ENCODE results near the gene MAPK1IP1L. TPM values are rescaled to one million over a fixed set of nuclear protein-coding genes. Genes with fewer than 3 reads are reported as not detected.
A peak's percentile ranks its signal among the peaks of the same experiment; 100 is the strongest.
"Not testable (repeated sequence)": the region's sequence is repeated elsewhere in the genome, so short reads cannot be mapped to it uniquely, and the experiment has no call there.

The MAPK1IP1L gene
- total RNA-seq (10 to 100 TPM; 55.7 to 96.4 (median 68.3) TPM), polyA plus RNA-seq (31.4 TPM)
- long read RNA-seq, donor 1, partial matches to known transcripts: 53 of 160 reads
- long read RNA-seq, donor 1, other reads (novel, unspliced or antisense): 107 of 160 reads
- long read RNA-seq, donor 2, partial matches to known transcripts: 5 of 55 reads
- long read RNA-seq, donor 2, other reads (novel, unspliced or antisense): 50 of 55 reads
- long read RNA-seq, donor 3, partial matches to known transcripts: 107 of 213 reads
- long read RNA-seq, donor 3, other reads (novel, unspliced or antisense): 106 of 213 reads
- long read RNA-seq, donor 4, partial matches to known transcripts: 10 of 75 reads
- long read RNA-seq, donor 4, other reads (novel, unspliced or antisense): 65 of 75 reads

DNA sequence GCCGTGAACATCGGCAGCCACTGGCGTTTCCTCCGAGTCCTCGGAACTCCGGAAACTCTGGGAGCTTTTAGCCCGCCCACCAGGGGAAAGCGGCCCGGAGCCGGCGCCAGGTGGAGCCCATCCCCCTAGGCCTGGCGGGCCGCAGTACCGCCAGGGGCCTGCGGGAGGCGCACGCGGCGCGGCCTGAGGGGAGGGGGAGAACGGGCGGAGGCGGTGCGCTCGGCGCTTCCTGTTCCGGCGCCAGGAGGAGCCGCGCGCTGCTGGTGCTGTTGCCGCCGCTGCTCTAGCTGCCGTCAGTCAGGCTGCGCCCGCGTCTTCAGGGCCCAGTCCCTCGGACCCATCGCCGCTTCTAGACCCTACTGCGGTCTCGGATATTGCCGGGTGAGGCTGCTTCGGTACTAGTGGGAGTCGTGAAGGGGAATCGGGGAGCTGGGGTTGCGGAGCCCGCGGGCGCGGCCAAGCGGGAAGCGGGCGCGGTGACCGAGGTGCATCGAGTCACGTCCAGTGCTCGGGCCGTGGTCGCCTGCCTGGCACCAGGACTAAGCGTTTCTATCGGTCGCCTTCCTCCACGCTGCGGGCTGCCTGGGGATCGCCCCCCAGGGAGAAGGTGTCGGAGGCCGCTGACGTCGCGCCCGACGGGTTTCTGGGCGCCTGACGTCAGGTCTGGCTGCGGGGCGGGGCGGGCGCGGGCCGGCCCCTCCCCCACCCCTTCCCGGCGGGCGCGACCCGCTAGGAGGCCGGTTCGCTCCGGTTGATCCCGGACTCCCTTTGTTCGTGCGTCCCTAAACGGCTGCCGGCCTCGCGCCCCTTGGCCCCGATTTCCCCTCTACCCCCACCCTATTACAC, at the start of gene MAPK1IP1L:
Gene MAPK1IP1L, plus strand, starts transcription at position 225 of the 846 bp plus-strand sequence. CDS start 10,037 bp downstream, outside the sequence.
- Histone ChIP-seq H3K4me1 (ENCODE audit: control insufficient read depth, insufficient read depth, low read length) (peaks cover 3% of the 10 kb centered on the region), H3K27ac (ENCODE audit: low read length) (peak within 1 kb of the TSS; percentile 95), H3K9me3 (ENCODE audit: control insufficient read depth, low read length) (no peaks in the 10 kb centered on the region), H3K27me3 (ENCODE audit: control insufficient read depth, insufficient read depth) (no peaks in the 10 kb centered on the region), H3K4me3 (ENCODE audit: low read length) (peak within 1 kb of the TSS; percentile 62)
- ATAC-seq (peak; percentile 97 to 98), DNase-seq (peak; percentile 92 to 97 (median 96))
- intact Hi-C loops (cut with DNase I): no loop called here
- under 1% methylated on average over 98 of the region's 98 CpGs for WGBS

DNA sequence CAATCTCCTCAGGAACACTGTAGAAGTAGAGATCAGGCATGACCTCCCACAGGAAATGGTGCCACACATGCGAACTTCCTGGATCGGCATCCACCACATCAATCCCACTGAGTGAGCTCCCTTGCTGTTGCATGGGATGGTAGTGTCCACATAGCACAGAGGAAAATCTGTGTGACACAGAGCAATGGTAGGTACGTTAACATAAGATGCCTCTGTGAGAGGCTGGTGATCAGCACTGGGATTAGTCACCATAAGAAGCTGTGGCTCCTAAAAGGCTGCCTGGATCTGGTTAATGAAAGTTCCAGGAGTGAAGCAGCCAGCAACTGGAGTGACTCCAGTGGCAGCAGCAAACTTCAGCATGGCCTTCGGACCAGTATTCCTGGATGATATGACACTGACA, 46.4 kb upstream of the MAPK1IP1L start:
- Histone ChIP-seq H3K4me3 (ENCODE audit: low read length) (no peak overlapping the region), H3K27me3 (ENCODE audit: control insufficient read depth, insufficient read depth) (no peaks in the 10 kb centered on the region), H3K4me1 (ENCODE audit: control insufficient read depth, insufficient read depth, low read length) (no peaks in the 10 kb centered on the region), H3K9me3 (ENCODE audit: control insufficient read depth, low read length) (no peaks in the 10 kb centered on the region), H3K27ac (ENCODE audit: low read length) (no peak overlapping the region)
- 65% methylated on average over 4 of the region's 4 CpGs for WGBS
- ATAC-seq: no peak
- no peak for DNase-seq
- intact Hi-C loops (cut with DNase I): no loop called here

DNA sequence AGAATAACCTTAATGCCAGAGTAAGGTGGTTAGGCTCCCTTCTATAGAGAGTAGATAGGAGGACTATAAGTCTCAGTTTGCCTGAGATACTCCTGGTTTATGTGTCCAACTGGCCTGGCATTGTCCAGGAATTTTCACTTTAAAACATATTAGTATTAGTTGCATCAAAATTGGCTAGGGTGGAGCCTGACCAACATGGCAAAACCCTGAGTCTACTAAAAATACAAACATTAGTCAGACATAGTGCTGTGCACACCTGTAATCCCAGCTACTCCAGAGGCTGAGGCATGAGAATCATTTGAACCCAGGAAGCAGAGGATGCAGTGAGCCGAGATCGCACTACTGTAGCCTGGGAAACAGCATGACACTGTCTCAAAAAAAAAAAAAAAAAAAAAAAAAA, 36.4 kb upstream of the MAPK1IP1L start:
- Histone ChIP-seq H3K4me1 (ENCODE audit: control insufficient read depth, insufficient read depth, low read length) (no peaks in the 10 kb centered on the region), H3K9me3 (ENCODE audit: control insufficient read depth, low read length) (no peaks in the 10 kb centered on the region), H3K27me3 (ENCODE audit: control insufficient read depth, insufficient read depth) (no peaks in the 10 kb centered on the region), H3K27ac (ENCODE audit: low read length) (no peak overlapping the region), H3K4me3 (ENCODE audit: low read length) (no peak overlapping the region)
- DNase-seq (no peak), ATAC-seq (no peak)
- 75% methylated on average over 2 of the region's 2 CpGs for WGBS
- intact Hi-C loops (cut with DNase I): no loop called here

DNA sequence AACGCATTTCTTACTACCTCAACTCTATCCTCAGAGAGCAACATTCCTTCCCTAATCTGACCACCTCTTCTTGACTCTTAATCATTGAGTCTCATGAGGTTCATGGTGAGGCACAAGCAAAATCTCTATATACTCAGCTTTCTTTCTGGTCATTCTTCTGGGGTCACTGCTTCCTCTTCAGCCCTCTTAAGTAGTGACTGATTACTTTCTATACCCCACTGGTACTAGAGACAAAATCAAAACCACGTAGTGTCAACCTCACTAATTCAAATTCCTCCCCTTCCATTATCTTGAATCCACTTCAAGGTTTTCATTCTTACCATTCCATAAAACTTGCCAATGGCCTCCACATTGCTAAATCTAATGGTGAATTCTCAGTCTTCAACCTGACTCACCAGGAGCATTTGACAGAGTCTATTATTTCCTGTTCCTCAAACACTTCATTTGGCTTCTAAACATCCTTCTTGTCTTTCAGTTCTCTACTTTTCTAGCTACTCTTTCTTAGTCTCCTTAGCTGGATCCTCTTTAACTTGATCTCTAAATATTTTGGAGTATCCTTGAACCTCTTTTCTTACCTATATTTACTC, 31.4 kb upstream of the MAPK1IP1L start:
- H3K27me3 ChIP-seq (ENCODE audit: control insufficient read depth, insufficient read depth): no peaks in the 10 kb centered on the region
- WGBS: 86% methylated on average over 2 of the region's 2 CpGs
- no peaks in the 10 kb centered on the region for H3K9me3 ChIP-seq (ENCODE audit: control insufficient read depth, low read length)
- no peak overlapping the region for H3K4me3 ChIP-seq (ENCODE audit: low read length)
- no peak for DNase-seq
- H3K4me1 ChIP-seq (ENCODE audit: control insufficient read depth, insufficient read depth, low read length): no peaks in the 10 kb centered on the region
- no peak overlapping the region for H3K27ac ChIP-seq (ENCODE audit: low read length)
- ATAC-seq: no peak
- intact Hi-C loops (cut with DNase I): no loop called here

DNA sequence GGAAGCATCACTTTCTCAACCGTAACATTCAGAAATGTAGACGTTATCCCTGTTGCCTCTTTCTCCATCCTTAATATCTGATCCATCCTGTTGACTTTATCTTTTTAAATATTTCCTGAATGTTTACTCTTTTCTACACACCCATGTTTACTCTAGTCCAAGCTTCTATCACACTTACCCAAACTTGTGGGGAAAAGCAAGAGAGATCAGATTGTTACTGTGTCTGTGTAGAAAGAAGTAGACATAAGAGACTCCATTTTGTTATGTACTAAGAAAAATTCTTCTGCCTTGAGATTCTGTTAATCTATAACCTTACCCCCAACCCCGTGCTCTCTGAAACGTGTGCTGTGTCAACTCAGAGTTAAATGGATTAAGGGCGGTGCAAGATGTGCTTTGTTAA, 27.1 kb upstream of the MAPK1IP1L start:
- H3K27ac ChIP-seq (ENCODE audit: low read length); ATAC-seq; H3K4me3 ChIP-seq (ENCODE audit: low read length); intact Hi-C loops (cut with DNase I); H3K9me3 ChIP-seq (ENCODE audit: control insufficient read depth, low read length); H3K27me3 ChIP-seq (ENCODE audit: control insufficient read depth, insufficient read depth); H3K4me1 ChIP-seq (ENCODE audit: control insufficient read depth, insufficient read depth, low read length); DNase-seq: not testable (repeated sequence)
- WGBS: 89% methylated on average over 2 of the region's 5 CpGs

DNA sequence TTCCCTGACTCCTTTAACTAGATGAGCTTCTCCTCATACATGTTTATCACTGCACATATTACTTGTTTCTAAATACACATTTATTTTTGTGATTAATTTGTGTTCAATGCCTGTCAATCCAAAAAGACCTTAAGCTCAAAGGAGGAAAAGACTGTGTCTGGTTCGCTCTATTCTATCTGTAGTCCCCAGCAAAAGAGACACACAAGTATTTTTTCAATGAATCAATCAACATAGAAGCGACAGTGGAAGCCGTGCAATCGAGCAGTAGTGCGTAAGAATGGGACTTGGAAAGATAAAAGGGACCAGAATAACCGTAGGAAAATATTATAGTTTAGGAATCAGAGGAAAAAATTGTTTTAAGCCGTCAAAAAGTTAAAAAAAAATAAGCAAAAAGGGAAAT, 25.5 kb upstream of the MAPK1IP1L start:
- 21% methylated on average over 7 of the region's 7 CpGs for WGBS
- H3K4me1 ChIP-seq (ENCODE audit: control insufficient read depth, insufficient read depth, low read length): no peaks in the 10 kb centered on the region
- H3K27ac ChIP-seq (ENCODE audit: low read length): no peak overlapping the region
- no peak for ATAC-seq
- intact Hi-C loops (cut with DNase I): no loop called here
- peak overlapping the region; percentile 78 for H3K4me3 ChIP-seq (ENCODE audit: low read length)
- no peaks in the 10 kb centered on the region for H3K9me3 ChIP-seq (ENCODE audit: control insufficient read depth, low read length)
- no peaks in the 10 kb centered on the region for H3K27me3 ChIP-seq (ENCODE audit: control insufficient read depth, insufficient read depth)
- no peak for DNase-seq

DNA sequence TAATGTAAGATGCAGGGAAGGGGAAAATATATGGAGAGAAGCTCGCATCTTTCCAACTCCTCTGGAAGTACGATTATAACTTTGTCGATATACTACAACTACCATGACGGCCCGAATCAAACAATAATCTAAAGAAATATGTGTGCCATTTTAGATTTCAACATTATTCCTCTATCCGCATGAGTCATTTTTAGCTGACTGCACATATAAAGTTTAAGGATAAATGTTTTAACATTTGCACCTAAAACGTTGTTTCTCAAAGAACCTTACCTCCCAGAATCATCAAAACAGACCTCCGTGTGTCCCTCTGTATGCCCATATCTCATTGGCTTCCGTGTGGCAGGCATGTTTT, 25.0 kb upstream of the MAPK1IP1L start:
- intact Hi-C loops (cut with DNase I): no loop called here
- Histone ChIP-seq H3K4me1 (ENCODE audit: control insufficient read depth, insufficient read depth, low read length) (no peaks in the 10 kb centered on the region), H3K4me3 (ENCODE audit: low read length) (peak overlapping the region; percentile 78), H3K27me3 (ENCODE audit: control insufficient read depth, insufficient read depth) (no peaks in the 10 kb centered on the region), H3K27ac (ENCODE audit: low read length) (no peak overlapping the region), H3K9me3 (ENCODE audit: control insufficient read depth, low read length) (no peaks in the 10 kb centered on the region)
- 1% methylated on average over 9 of the region's 9 CpGs for WGBS
- DNase-seq: no peak
- ATAC-seq: no peak

DNA sequence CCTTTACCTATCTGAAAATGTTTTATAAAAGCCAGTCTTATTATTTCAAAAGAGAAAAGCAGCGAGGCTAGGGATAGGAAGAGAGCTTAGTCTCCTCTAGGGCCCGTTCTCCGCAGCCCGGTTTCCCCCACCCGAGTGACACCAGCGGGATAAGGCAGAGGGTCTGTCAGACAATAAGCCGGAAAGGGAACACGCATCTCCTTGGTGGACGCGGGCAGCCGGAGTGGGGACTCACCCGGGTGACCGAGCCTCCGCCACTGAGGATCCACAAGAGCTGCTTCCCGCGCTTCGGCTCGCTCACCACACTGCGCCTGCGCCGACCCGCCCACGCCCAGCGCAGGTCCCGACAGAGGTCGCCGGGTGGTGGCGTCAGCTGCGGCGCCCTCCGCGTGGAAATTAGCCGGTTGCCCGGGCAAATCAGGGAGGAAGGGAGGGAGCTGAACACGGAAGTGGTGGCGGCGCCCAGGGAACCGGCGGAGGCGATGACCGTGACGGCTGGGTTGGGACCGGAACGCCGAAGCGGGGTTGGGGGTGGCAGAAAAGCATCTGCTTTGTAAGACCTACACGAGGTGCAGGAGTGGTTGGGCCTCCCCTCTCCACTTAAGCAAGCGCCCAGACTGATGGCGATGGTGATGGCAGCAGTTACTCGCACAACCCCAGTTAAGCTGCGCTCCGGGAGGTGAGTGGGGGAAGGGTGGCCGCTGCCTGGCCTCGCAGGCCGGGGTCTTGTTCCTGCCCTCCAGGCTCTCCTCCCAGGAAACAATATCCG, 24.5 kb upstream of the MAPK1IP1L start, which contains the start of the genes SOCS4 and WDHD1:
Gene SOCS4, plus strand, starts transcription at position 444 of the 769 bp plus-strand sequence. CDS start 15,806 bp downstream, outside the sequence.
Gene WDHD1, minus strand, starts transcription at position 307 of the 769 bp plus-strand sequence. CDS start 312 bp downstream, outside the sequence.
- Histone ChIP-seq H3K4me3 (ENCODE audit: low read length) (peak within 1 kb of the TSS; percentile 78), H3K9me3 (ENCODE audit: control insufficient read depth, low read length) (no peaks in the 10 kb centered on the region), H3K4me1 (ENCODE audit: control insufficient read depth, insufficient read depth, low read length) (no peaks in the 10 kb centered on the region), H3K27ac (ENCODE audit: low read length) (peak within 1 kb of the TSS; percentile 81), H3K27me3 (ENCODE audit: control insufficient read depth, insufficient read depth) (no peaks in the 10 kb centered on the region)
- intact Hi-C loops (cut with DNase I): no loop called here
- ATAC-seq (peak; percentile 99), DNase-seq (peak; percentile 96 to 98 (median 98))
- WGBS: under 1% methylated on average over 56 of the region's 56 CpGs

DNA sequence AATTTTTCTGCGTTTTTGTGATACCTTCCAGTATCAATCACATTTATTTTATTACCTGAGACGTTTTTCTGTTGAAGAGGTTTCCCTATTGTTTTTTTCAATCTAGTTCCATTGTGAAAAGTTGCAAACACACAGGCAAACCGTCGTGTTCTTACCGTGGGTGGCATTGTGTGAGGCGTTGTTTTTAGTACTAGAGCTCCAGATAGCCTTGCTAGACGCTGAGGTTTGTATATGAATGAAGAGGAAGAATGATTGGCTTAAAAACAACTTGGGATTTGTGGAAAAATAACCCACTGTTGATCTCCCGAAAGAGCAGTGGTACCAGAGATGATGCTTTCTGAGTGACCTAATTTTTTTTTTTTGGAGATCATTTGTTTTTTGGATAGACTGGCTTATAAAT, 23.4 kb upstream of the MAPK1IP1L start:
- intact Hi-C loops (cut with DNase I): no loop called here
- no peak for ATAC-seq
- no peaks in the 10 kb centered on the region for H3K27me3 ChIP-seq (ENCODE audit: control insufficient read depth, insufficient read depth)
- H3K4me1 ChIP-seq (ENCODE audit: control insufficient read depth, insufficient read depth, low read length): no peaks in the 10 kb centered on the region
- no peak overlapping the region for H3K27ac ChIP-seq (ENCODE audit: low read length)
- WGBS: 3% methylated on average over 8 of the region's 8 CpGs
- H3K4me3 ChIP-seq (ENCODE audit: low read length): peak overlapping the region; percentile 78
- no peaks in the 10 kb centered on the region for H3K9me3 ChIP-seq (ENCODE audit: control insufficient read depth, low read length)
- DNase-seq: no peak

DNA sequence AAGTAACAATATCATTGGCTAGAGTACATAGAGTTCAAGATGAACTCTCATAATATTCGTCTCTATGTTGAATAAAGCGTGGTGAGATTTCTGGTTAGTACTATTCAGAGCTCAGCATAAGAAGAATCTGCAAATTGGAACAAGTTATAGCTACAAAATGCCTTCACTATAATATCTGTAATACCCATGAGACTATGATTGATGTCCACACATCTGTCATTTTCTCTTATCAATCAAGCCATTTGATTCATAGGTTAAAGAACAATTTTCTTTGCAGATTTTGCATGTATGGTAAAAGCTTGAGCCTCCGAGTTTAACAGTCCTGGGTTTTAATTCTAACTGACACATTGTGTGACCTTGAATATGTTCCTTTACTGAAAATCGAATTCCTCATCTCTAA, 23.0 kb upstream of the MAPK1IP1L start:
- DNase-seq (no peak), ATAC-seq (no peak)
- no peaks in the 10 kb centered on the region for H3K4me1 ChIP-seq (ENCODE audit: control insufficient read depth, insufficient read depth, low read length)
- WGBS: 69% methylated on average over 4 of the region's 4 CpGs
- no peaks in the 10 kb centered on the region for H3K9me3 ChIP-seq (ENCODE audit: control insufficient read depth, low read length)
- intact Hi-C loops (cut with DNase I): no loop called here
- peak overlapping the region; percentile 78 for H3K4me3 ChIP-seq (ENCODE audit: low read length)
- H3K27ac ChIP-seq (ENCODE audit: low read length): no peak overlapping the region
- H3K27me3 ChIP-seq (ENCODE audit: control insufficient read depth, insufficient read depth): no peaks in the 10 kb centered on the region

Data from right cardiac atrium (tissue), 5 donors.